Measurements from ENCODE around the gene SMAD6.

SMAD6 gene

DNA sequence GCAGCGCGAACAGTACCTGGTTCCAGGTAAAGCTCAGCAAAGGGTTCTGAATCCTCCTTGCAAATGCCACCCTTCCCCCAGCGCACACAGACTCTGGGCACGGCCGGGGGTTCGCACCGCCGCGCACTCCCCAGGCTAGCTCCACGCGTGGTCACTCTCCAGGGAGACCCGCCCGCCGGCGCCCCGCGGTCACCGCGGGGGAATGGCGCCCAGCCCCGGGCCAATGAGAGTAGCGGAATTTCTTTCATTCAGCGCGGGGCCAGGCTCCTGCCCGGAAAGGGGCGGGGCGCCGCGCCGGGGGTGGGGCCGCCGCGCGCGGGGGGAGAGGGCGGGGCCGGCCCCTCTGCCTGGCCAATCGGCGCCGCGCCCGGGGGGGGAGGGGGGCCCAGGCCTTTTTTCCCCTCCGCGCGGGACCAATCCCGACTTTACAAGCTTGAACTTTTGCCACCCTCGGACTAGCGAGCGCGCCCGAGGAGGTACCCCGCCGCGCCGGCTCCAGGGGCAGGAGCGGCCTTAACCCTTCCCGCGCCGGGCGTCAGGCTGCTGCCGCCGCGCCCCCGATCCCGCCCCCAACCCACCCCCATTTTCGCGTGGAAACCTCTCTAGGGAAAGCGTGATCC is 1.1 kb upstream of the SMAD6 start:
- peak; percentile 97 for DNase-seq (ENCODE audit: low read depth)
- TF ChIP-seq, protein P1, sequence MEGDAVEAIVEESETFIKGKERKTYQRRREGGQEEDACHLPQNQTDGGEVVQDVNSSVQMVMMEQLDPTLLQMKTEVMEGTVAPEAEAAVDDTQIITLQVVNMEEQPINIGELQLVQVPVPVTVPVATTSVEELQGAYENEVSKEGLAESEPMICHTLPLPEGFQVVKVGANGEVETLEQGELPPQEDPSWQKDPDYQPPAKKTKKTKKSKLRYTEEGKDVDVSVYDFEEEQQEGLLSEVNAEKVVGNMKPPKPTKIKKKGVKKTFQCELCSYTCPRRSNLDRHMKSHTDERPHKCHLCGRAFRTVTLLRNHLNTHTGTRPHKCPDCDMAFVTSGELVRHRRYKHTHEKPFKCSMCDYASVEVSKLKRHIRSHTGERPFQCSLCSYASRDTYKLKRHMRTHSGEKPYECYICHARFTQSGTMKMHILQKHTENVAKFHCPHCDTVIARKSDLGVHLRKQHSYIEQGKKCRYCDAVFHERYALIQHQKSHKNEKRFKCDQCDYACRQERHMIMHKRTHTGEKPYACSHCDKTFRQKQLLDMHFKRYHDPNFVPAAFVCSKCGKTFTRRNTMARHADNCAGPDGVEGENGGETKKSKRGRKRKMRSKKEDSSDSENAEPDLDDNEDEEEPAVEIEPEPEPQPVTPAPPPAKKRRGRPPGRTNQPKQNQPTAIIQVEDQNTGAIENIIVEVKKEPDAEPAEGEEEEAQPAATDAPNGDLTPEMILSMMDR (conservative IDR thresholded peaks at IDR 0.05; ENCODE audit: low read depth, low read length): no peak
- H3K4me3 ChIP-seq (ENCODE audit: low read depth, low read length): peak overlapping the region; percentile 71

DNA sequence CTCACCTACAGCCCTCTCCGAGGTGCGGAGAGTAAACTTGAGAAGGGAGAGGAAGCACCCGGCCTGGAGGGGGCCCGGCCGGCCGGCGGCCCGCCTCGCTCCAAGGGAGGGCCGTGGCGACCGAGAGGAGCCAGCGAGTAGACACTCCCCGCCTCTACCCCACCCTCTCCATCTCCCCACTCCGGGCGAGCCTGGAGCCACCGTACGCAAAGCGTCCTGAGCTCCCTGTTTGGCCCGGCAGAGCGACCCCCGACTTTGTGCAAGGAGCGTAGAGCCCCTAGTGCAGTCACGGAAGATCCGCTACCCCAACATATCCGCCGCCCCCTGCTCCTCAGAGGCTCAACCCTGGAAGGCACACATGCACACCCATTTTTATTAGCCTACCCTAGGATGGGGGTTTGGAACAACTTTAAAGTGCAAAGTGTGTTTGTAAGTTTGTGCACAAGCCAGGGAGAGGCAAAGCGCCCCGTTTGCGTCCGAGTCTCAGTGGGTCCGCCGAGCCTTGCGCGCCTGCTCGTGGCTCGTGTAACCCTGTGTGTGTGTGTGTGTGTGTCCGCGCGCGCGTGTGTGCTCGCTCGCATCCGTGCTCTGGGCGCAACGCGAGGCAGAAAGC is 508 bp upstream of the SMAD6 start:
- TF ChIP-seq, protein P1 (conservative IDR thresholded peaks at IDR 0.05; ENCODE audit: low read depth, low read length): no peak
- H3K4me3 ChIP-seq (ENCODE audit: low read depth, low read length): peak overlapping the region; percentile 71
- DNase-seq (ENCODE audit: low read depth): no peak

DNA sequence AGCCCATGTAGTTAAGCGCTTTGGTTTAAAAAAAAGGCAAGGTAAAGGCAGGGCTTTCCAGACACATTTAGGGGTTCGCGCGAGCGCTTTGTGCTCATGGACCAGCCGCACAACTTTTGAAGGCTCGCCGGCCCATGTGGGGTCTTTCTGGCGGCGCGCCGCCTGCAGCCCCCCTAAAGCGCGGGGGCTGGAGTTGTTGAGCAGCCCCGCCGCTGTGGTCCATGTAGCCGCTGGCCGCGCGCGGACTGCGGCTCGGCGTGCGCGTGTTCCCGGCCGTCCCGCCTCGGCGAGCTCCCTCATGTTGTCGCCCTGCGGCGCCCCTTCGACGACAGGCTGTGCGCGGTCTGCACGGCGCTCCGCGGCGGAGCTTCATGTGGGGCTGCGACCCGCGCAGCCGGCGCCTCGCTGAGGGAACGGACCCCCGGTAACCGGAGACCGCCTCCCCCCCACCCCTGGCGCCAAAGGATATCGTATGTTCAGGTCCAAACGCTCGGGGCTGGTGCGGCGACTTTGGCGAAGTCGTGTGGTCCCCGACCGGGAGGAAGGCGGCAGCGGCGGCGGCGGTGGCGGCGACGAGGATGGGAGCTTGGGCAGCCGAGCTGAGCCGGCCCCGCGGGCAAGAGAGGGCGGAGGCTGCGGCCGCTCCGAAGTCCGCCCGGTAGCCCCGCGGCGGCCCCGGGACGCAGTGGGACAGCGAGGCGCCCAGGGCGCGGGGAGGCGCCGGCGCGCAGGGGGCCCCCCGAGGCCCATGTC is 927 bp downstream of the SMAD6 start:
- peak overlapping the region; percentile 71 for H3K4me3 ChIP-seq (ENCODE audit: low read depth, low read length)
- no peak for DNase-seq (ENCODE audit: low read depth)
- TF ChIP-seq, protein P1 (conservative IDR thresholded peaks at IDR 0.05; ENCODE audit: low read depth, low read length): no peak

DNA sequence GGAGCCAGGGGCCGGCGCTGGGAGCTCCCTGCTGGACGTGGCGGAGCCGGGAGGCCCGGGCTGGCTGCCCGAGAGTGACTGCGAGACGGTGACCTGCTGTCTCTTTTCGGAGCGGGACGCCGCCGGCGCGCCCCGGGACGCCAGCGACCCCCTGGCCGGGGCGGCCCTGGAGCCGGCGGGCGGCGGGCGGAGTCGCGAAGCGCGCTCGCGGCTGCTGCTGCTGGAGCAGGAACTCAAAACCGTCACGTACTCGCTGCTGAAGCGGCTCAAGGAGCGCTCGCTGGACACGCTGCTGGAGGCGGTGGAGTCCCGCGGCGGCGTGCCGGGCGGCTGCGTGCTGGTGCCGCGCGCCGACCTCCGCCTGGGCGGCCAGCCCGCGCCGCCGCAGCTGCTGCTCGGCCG is 1.5 kb downstream of the SMAD6 start:
- TF ChIP-seq, protein P1 (conservative IDR thresholded peaks at IDR 0.05; ENCODE audit: low read depth, low read length): no peak
- peak; percentile 66 for DNase-seq (ENCODE audit: low read depth)
- H3K4me3 ChIP-seq (ENCODE audit: low read depth, low read length): peak overlapping the region; percentile 71

DNA sequence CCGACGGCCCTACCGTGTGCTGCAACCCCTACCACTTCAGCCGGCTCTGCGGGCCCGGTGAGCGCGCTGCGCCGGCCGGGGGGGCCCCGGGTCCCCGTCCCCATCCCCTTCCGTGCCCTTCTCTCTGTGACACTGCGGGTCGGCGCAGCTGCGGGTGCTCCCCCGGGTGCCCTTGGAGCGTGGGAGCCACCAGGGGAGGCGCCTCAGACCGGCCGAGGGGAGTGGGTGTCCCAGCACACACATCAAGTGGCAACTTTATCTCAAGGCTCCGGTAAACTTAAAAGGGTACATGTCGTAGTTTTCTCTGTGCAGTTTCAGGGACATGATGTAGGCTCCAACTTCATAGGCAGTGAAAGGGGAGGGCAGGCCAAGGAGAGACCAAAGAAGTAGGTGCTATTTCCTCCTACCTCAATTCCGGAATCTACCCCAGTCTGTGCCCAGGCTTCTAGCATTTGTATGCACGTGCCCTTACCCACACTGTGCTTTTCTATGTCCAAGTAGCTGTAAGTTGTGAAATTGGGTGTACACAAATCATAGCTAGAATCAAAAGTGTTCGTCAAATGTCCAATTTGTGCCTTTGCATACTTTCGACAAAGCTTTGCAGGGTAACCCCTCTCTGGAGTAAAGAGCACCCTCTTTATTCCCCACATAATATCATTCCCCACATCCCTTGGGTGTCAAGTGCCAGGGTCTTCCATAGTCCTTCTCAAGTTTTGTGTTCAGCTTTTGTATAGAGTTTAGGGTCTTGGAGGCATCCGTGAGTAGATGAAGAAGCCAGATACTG is 2.2 kb downstream of the SMAD6 start:
- TF ChIP-seq, protein P1 (conservative IDR thresholded peaks at IDR 0.05; ENCODE audit: low read depth, low read length): no peak
- peak overlapping the region; percentile 71 for H3K4me3 ChIP-seq (ENCODE audit: low read depth, low read length)
- DNase-seq (ENCODE audit: low read depth): no peak

DNA sequence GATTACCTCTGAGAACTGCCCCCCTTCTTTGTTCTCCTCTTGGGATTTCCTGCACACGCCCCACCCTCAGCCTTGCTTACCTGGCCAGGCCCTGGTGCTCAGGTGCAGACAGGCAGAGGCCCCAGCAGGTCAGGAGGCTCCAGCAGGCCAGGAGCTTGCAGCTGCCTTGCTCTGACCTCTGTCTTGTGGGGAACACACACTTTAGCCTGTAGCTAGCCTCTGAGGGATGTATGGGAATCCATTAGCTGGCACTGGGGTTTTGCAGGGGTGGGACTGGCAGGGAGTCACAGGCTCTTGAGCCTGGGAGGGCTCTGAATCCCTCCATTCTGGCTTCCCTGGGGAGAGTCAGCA is 2.7 kb downstream of the SMAD6 start:
- peak overlapping the region; percentile 71 for H3K4me3 ChIP-seq (ENCODE audit: low read depth, low read length)

More for the DNA sequence above, 2.7 kb downstream of the SMAD6 start:
- DNase-seq (ENCODE audit: low read depth): no peak
- TF ChIP-seq, protein P1 (conservative IDR thresholded peaks at IDR 0.05; ENCODE audit: low read depth, low read length): no peak

Measured in choroid plexus epithelial cell (primary cell).